Osteoblast (primary cell): ENCODE data around the gene PPP6R3. TPM values are rescaled to one million over a fixed set of nuclear protein-coding genes. Genes with fewer than 3 reads are reported as not detected.
A peak's percentile ranks its signal among the peaks of the same experiment; 100 is the strongest.

Experiments
- DNase-seq: peaks from one replicate; pipeline ENCODE4 v3.0.0; 2011; ENCODE audit warnings: low spot score, mixed read lengths; ENCODE audit not compliant: insufficient read length; ENCODE audit errors: missing footprints
- H2AFZ ChIP-seq: 2 replicates; pipeline ENCODE4 v1.6.0; 2011; ENCODE audit warnings: mild to moderate bottlenecking, low read length
- H3K27ac ChIP-seq: 2 replicates; pipeline ENCODE4 v1.5.1; 2011; ENCODE audit warnings: mild to moderate bottlenecking, low read depth, low read length, moderate library complexity
- H3K27me3 ChIP-seq: 2 replicates; pipeline ENCODE4 v1.6.0; 2012; ENCODE audit warnings: mild to moderate bottlenecking, control low read depth, inconsistent platforms, low read length, moderate library complexity; ENCODE audit not compliant: insufficient read depth
- H3K36me3 ChIP-seq: 2 replicates; pipeline ENCODE4 v1.5.1; 2011; ENCODE audit warnings: mild to moderate bottlenecking, low read length, control low read depth, moderate library complexity; ENCODE audit not compliant: insufficient read depth
- H3K4me1 ChIP-seq: 2 replicates; pipeline ENCODE4 v1.5.1; 2011; ENCODE audit warnings: mild to moderate bottlenecking, low read length, control low read depth, moderate library complexity; ENCODE audit not compliant: insufficient read depth
- H3K4me2 ChIP-seq: 2 replicates; pipeline ENCODE4 v1.6.0; 2011; ENCODE audit warnings: mild to moderate bottlenecking, low read length; ENCODE audit not compliant: insufficient read depth
- H3K4me3 ChIP-seq: fragments of 200-600 bp; sonication (generic); 3 replicates; pipeline ENCODE4 v1.5.1; 2012; ENCODE audit warnings: mild to moderate bottlenecking, low read length, inconsistent platforms; ENCODE audit not compliant: insufficient read depth
- H3K79me2 ChIP-seq: 2 replicates; pipeline ENCODE4 v1.6.0; 2012; ENCODE audit warnings: mild to moderate bottlenecking, low read length, control low read depth, inconsistent platforms; ENCODE audit not compliant: insufficient read depth
- H3K9me3 ChIP-seq: 2 replicates; pipeline ENCODE4 v1.5.1; 2011; ENCODE audit warnings: low read depth, low read length, control low read depth
- H4K20me1 ChIP-seq: 2 replicates; pipeline ENCODE4 v1.6.0; 2012; ENCODE audit warnings: mild to moderate bottlenecking, low read length, control low read depth; ENCODE audit not compliant: insufficient read depth
- CTCF ChIP-seq: IDR thresholded peaks from 2 replicates; pipeline ENCODE4 v1.5.1; 2011; ENCODE audit warnings: mild to moderate bottlenecking, low read depth, low read length, moderate library complexity; ENCODE audit errors: extremely low read depth
- total RNA-seq: library from RNA; depleted of rRNA; stranded (reverse); fragments of >200 nt; gene quantifications from 2 replicates; pipeline ENCODE4 v1.2.3, GENCODE V29; 2012

The PPP6R3 gene
- total RNA-seq, 1 donor = 131 TPM

- no peak for DNase-seq
- peaks cover 92% of the 10 kb centered on the region for H3K79me2 ChIP-seq
- TF ChIP-seq CTCF = no peak
- H3K4me1 ChIP-seq = peaks cover 4% of the 10 kb centered on the region
- peaks cover 49% of the 10 kb centered on the region for H3K36me3 ChIP-seq
- H4K20me1 ChIP-seq = peaks cover 17% of the 10 kb centered on the region
- no peak overlapping the region for H3K4me3 ChIP-seq
- H3K4me2 ChIP-seq = no peak overlapping the region
- H3K9me3 ChIP-seq = no peaks in the 10 kb centered on the region
- no peak overlapping the region for H2AFZ ChIP-seq
- no peaks in the 10 kb centered on the region for H3K27me3 ChIP-seq
- H3K27ac ChIP-seq = no peak overlapping the region
Measured at GRCh38 chr11:68521969-68522652, 61.6 kb downstream of the PPP6R3 start.

- Histone ChIP-seq H3K4me1 (peaks cover 4% of the 10 kb centered on the region), H3K79me2 (peaks cover 92% of the 10 kb centered on the region), H3K36me3 (peaks cover 59% of the 10 kb centered on the region), H3K27ac (no peak overlapping the region), H3K4me2 (no peak overlapping the region), H4K20me1 (peaks cover 17% of the 10 kb centered on the region), H3K9me3 (no peaks in the 10 kb centered on the region), H2AFZ (no peak overlapping the region), H3K27me3 (no peaks in the 10 kb centered on the region), H3K4me3 (no peak overlapping the region)
- no peak for DNase-seq
- no peak for TF ChIP-seq CTCF
Measured at GRCh38 chr11:68523033-68523432, 62.5 kb downstream of the PPP6R3 start.

- no peaks in the 10 kb centered on the region for H3K9me3 ChIP-seq
- H3K27ac ChIP-seq = no peak overlapping the region
- no peak for DNase-seq
- H4K20me1 ChIP-seq = peaks cover 20% of the 10 kb centered on the region
- peaks cover 64% of the 10 kb centered on the region for H3K36me3 ChIP-seq
- no peak for TF ChIP-seq CTCF
- no peaks in the 10 kb centered on the region for H3K27me3 ChIP-seq
- H3K79me2 ChIP-seq = peaks cover 93% of the 10 kb centered on the region
- H3K4me1 ChIP-seq = peaks cover 4% of the 10 kb centered on the region
- no peak overlapping the region for H3K4me3 ChIP-seq
- no peak overlapping the region for H3K4me2 ChIP-seq
- no peak overlapping the region for H2AFZ ChIP-seq
Measured at GRCh38 chr11:68523743-68524142, 63.2 kb downstream of the PPP6R3 start.

- Histone ChIP-seq H3K9me3 (no peaks in the 10 kb centered on the region), H2AFZ (no peak overlapping the region), H3K27me3 (no peaks in the 10 kb centered on the region), H3K4me1 (peaks cover 4% of the 10 kb centered on the region), H3K27ac (no peak overlapping the region), H3K4me3 (no peak overlapping the region), H3K79me2 (peaks cover 93% of the 10 kb centered on the region), H4K20me1 (peaks cover 17% of the 10 kb centered on the region), H3K36me3 (peaks cover 68% of the 10 kb centered on the region), H3K4me2 (no peak overlapping the region)
- DNase-seq = peak; percentile 6
- TF ChIP-seq CTCF = no peak
Measured at GRCh38 chr11:68524213-68524612, 63.7 kb downstream of the PPP6R3 start.
